ENCODE results near the gene IKZF4.
"Not testable (repeated sequence)": the region's sequence is repeated elsewhere in the genome, so short reads cannot be mapped to it uniquely, and the experiment has no call there.

Gene IKZF4

DNA sequence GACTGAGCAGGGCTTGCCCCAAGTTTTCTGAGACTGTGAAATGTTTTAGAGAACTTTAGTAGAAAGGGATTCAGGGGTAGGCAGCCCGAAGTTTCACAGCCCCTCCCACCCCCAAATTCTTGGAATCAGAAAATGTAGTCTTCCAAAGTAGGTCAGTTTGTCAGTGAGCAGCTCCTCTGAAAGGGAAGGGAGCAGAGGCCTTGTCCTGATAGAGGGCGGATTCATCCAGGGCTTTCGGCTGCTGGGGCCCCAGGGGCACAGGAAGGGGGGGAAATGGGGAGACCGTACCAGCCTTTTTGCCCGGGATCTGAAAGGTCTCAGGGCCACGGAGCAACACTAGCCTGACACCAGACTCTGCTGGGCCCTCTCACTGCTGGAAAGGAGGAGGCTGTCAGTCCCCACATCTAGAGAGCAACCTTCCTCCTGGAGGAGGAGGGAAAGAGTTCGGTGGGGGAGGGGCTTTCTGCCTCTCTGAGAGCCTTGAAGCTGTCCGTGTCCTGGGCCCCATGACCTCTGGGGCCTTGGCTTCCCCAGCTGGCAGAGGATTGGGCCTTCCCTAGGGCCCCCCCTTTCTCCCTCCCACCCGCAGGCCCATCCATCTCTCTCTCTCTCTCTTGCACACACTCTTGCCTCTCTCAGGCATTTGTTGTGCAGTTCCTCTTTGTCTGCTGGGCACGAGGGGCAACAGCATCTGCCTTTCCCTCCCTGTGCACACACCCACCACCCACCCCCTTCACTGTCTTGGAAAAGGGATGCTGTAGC, at the start of gene IKZF4:
IKZF4 (plus strand) TSS at position 621 of the 762 bp plus-strand sequence. CDS start 451 bp downstream, outside the sequence.
- DNase-seq, result peak; percentile 31 to 44

- no peak for DNase-seq
Measured at GRCh38 chr12:55972042-55972441, 48.8 kb upstream of the IKZF4 start.

GRCh38 chr12:55972456-55972855, 48.4 kb upstream of the IKZF4 start:
- no peak for DNase-seq

GRCh38 chr12:55972911-55973598, 47.8 kb upstream of the IKZF4 start:
- no peak for DNase-seq

- peak; percentile 95 to 97 for DNase-seq
Measured at GRCh38 chr12:55973599-55974307, 47.1 kb upstream of the IKZF4 start, which contains the start of gene RAB5B. Gene RAB5B (plus strand): TSS chr12:55974078. CDS start chr12:55986961, 12,883 bp downstream.

DNA sequence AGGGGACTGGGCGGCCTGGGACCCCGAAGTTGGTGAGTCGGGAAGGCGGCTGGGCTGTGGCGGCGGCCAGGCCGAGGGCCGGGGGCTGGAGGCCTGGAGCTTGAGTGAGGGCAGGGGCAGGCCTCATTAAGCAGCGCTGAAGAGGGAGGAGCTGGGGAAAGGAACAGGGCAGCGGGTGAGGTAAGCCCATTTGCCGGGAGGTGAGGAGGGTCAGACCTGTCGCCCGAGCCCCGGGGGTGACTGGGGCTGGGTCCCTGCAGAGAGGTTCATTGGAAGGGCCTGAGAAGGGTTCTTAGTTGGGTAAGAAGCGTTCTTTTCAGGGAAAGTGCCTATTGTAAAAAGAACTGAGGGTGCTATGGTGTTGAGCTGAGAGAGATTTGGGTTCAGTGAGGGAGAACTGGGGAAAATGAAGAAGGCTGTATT, 46.5 kb upstream of the IKZF4 start:
- peak; percentile 39 to 52 for DNase-seq

- DNase-seq, result no peak
Measured at GRCh38 chr12:55978393-55978792, 42.5 kb upstream of the IKZF4 start.

DNA sequence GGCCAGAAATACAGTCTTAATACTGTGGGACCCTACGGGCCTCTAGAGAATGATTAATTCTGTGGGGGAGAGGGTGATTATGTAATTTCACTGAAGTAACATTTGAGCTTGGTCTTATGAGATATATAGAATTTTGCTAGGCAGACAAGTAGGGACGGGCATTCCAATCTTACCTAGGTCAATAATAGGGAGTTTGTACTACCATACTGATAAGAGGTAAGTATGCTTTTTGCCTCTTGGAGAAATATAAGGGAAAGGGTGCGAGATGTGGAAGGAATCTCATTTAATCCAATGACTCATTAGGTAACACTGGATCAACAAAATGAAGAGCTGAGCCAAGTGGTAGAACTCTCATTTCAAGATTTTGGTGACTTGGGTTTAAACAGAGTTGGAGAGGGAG, 41.8 kb upstream of the IKZF4 start:
- DNase-seq, result no peak

DNA sequence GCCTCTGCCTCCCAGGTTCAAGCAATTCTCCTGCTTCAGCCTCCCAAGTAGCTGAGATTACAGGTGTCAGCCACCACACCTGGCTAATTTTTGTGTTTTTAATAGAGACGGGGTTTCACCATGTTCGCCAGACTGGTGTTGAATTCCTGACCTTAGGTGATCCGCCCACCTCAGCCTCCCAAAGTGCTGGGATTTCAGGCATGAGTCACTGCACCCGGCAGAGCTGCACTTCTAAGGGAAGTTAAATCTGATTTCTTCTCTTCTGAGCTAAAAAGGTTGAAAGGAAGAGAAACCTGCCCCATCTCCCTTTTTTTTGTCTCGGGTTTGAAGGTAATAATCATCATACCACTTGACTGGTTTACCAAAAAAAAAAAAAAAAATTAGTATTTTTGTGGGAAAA, 39.0 kb upstream of the IKZF4 start:
- not testable (repeated sequence) for DNase-seq

DNA sequence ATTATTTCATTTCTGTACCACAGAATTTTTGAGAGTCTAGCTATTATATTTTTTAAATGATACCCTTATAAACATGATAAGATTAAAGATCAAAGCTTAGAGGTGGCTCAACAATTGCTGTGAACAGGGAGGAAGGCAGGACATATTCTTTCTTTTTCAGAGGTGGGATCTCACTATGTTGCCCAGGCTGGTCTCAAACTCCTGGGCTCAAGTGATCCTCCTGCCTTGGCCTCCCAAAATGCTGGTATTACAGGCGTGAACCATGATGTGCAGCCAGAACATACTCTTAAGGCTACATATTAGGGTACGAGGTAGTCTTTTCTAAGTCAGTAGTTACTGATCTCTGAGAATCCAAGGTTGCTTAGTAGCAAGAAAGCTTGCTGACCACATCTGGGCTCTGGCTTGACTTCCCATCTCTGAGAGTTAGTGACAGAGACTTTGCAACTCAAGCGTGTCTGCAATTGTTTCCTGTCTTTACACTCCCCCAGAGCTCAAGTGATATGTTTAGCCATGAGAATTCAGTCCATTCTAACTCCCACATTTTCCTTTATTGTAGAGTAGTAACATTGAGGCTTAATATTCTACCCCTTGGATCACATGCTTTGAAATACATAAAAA, 38.4 kb upstream of the IKZF4 start:
- no peak for DNase-seq

- no peak for DNase-seq
Measured at GRCh38 chr12:55983232-55983842, 37.5 kb upstream of the IKZF4 start.

GRCh38 chr12:55984861-55985260, 36.0 kb upstream of the IKZF4 start:
- DNase-seq, result no peak

GRCh38 chr12:55985341-55985740, 35.5 kb upstream of the IKZF4 start:
- no peak for DNase-seq

GRCh38 chr12:55985976-55986375, 34.9 kb upstream of the IKZF4 start:
- DNase-seq, result not testable (repeated sequence)

GRCh38 chr12:55991110-55991509, 29.7 kb upstream of the IKZF4 start:
- DNase-seq, result no peak

GRCh38 chr12:55993230-55993853, 27.5 kb upstream of the IKZF4 start:
- no peak for DNase-seq

GRCh38 chr12:55995366-55995765, 25.5 kb upstream of the IKZF4 start:
- no peak for DNase-seq

GRCh38 chr12:55996201-55996714, 24.6 kb upstream of the IKZF4 start:
- peak; percentile 55 to 71 for DNase-seq

GRCh38 chr12:55996715-55997534, 23.9 kb upstream of the IKZF4 start, which contains the start of gene SUOX:
Gene SUOX (plus strand): TSS chr12:55997276. CDS start chr12:56002222, 4,946 bp downstream.
- peak; percentile 20 to 51 for DNase-seq

- no peak for DNase-seq
Measured at GRCh38 chr12:55997535-55997859, 23.3 kb upstream of the IKZF4 start.

- DNase-seq, result not testable (repeated sequence)
Measured at GRCh38 chr12:55999522-55999921, 21.3 kb upstream of the IKZF4 start.
